ENCODE data around the gene PARL.

DNA sequence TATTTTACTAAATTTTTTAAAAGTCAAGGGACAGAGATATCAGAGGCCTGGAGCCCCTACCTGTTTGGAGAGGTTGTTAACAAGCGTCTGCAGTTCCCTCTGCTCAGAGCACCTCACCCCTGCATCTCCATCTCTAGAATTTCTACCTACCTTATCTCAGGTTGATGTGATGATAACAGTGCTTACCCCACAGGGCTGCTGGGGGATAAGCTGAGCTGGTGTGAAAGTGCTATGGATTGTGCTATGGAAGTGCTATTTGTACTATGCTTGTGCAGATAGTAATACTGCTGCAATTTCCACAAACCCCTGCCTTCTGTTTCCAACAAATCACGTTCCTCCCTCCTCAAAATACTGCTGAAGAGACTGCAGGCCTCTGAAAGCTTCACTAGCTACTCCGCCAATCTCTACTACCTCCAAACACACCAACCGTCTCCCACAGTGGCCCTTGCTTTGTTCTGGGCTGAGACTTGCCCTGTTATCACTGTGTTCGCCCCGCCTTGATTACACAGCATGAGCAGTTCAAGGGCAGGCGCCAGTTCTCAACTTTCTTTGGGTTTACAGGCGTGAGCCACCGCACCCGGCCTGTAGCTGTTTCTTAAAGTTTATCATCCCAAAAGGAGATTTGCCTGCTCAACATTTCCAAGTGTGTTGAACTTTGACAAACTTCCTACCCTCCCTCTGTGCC, 28.4 kb upstream of the PARL start:
- TF ChIP-seq, protein P1, sequence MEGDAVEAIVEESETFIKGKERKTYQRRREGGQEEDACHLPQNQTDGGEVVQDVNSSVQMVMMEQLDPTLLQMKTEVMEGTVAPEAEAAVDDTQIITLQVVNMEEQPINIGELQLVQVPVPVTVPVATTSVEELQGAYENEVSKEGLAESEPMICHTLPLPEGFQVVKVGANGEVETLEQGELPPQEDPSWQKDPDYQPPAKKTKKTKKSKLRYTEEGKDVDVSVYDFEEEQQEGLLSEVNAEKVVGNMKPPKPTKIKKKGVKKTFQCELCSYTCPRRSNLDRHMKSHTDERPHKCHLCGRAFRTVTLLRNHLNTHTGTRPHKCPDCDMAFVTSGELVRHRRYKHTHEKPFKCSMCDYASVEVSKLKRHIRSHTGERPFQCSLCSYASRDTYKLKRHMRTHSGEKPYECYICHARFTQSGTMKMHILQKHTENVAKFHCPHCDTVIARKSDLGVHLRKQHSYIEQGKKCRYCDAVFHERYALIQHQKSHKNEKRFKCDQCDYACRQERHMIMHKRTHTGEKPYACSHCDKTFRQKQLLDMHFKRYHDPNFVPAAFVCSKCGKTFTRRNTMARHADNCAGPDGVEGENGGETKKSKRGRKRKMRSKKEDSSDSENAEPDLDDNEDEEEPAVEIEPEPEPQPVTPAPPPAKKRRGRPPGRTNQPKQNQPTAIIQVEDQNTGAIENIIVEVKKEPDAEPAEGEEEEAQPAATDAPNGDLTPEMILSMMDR (IDR thresholded peaks at IDR 0.05; ENCODE audit: poor library complexity), result no peak
- TF ChIP-seq EZH2phosphoT487 (IDR thresholded peaks at IDR 0.05; ENCODE audit: low read depth, severe bottlenecking, unreplicated experiment), result no peak

Measured in hepatocyte (in vitro differentiated cells).